ENCODE measurements around the gene PTP4A1. TPM values are rescaled to one million over a fixed set of nuclear protein-coding genes. Genes with fewer than 3 reads are reported as not detected.

The PTP4A1 gene
- total RNA-seq, 1 donor = 24.2 TPM

DNA sequence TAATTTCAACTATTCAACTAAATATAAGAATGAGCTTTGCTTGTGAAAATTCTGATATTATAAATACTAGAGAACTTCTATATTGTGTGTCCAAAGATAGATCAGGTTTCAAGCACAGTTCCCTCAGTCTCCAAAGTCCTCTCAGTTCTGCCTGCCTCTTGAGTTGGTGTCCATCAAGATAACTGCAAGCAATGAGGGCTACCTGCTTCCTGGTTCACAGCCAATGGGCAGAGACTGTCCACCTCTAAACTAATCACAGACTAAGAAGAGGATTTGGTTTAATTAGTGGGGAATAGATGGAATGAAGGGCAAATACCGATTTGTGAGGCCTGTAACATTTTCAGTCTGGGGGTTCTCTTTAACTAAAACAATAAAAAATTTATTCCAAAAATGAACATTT, 41.3 kb upstream of the PTP4A1 start:
- H3K79me2 ChIP-seq (ENCODE audit: insufficient read depth, low read length) = no peaks in the 10 kb centered on the region
- H3K36me3 ChIP-seq (ENCODE audit: insufficient read depth, low read length) = no peaks in the 10 kb centered on the region
- H3K4me2 ChIP-seq (ENCODE audit: insufficient read depth, low read length) = no peak overlapping the region
- TF ChIP-seq, protein P1, sequence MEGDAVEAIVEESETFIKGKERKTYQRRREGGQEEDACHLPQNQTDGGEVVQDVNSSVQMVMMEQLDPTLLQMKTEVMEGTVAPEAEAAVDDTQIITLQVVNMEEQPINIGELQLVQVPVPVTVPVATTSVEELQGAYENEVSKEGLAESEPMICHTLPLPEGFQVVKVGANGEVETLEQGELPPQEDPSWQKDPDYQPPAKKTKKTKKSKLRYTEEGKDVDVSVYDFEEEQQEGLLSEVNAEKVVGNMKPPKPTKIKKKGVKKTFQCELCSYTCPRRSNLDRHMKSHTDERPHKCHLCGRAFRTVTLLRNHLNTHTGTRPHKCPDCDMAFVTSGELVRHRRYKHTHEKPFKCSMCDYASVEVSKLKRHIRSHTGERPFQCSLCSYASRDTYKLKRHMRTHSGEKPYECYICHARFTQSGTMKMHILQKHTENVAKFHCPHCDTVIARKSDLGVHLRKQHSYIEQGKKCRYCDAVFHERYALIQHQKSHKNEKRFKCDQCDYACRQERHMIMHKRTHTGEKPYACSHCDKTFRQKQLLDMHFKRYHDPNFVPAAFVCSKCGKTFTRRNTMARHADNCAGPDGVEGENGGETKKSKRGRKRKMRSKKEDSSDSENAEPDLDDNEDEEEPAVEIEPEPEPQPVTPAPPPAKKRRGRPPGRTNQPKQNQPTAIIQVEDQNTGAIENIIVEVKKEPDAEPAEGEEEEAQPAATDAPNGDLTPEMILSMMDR (IDR thresholded peaks at IDR 0.05; ENCODE audit: extremely low read depth, low read depth, low read length) = no peak
- H3K4me1 ChIP-seq (ENCODE audit: insufficient read depth, low read length) = peaks cover 16% of the 10 kb centered on the region
- H3K27me3 ChIP-seq (ENCODE audit: insufficient read depth, low read length) = no peaks in the 10 kb centered on the region
- no peak overlapping the region for H3K4me3 ChIP-seq (ENCODE audit: insufficient read depth, low read length)
- no peaks in the 10 kb centered on the region for H3K9me3 ChIP-seq (ENCODE audit: low read depth, low read length)
- H4K20me1 ChIP-seq (ENCODE audit: insufficient read depth, low read length) = no peaks in the 10 kb centered on the region
- no peak overlapping the region for H2AFZ ChIP-seq (ENCODE audit: low read length)
- H3K27ac ChIP-seq (ENCODE audit: low read depth, low read length) = no peak overlapping the region
- no peak for DNase-seq (ENCODE audit: insufficient read length, low spot score, missing footprints)

DNA sequence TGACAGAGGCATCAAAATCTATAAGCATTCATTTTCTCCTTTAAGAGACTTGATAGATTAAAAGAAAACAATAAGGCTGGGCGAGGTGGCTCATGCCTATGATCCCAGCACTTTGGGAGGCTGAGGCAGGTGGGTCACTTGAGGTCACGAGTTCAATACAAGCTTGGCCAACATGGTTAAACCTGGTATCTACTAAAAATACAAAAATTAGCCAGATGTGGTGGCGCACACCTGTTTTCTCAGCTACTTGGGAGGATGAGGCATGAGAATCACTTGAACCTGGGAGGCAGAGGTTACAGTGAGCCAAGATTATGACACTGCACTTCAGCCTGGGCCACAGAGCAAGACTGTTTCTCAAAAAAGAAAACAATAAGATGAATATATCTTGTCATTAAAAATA, 39.3 kb upstream of the PTP4A1 start:
- no peak overlapping the region for H2AFZ ChIP-seq (ENCODE audit: low read length)
- no peaks in the 10 kb centered on the region for H3K79me2 ChIP-seq (ENCODE audit: insufficient read depth, low read length)
- H3K27me3 ChIP-seq (ENCODE audit: insufficient read depth, low read length) = no peaks in the 10 kb centered on the region
- H3K9me3 ChIP-seq (ENCODE audit: low read depth, low read length) = no peaks in the 10 kb centered on the region
- no peak overlapping the region for H3K4me3 ChIP-seq (ENCODE audit: insufficient read depth, low read length)
- no peaks in the 10 kb centered on the region for H3K36me3 ChIP-seq (ENCODE audit: insufficient read depth, low read length)
- no peaks in the 10 kb centered on the region for H4K20me1 ChIP-seq (ENCODE audit: insufficient read depth, low read length)
- TF ChIP-seq, protein P1 (IDR thresholded peaks at IDR 0.05; ENCODE audit: extremely low read depth, low read depth, low read length) = no peak
- DNase-seq (ENCODE audit: insufficient read length, low spot score, missing footprints) = no peak
- no peak overlapping the region for H3K27ac ChIP-seq (ENCODE audit: low read depth, low read length)
- no peak overlapping the region for H3K4me2 ChIP-seq (ENCODE audit: insufficient read depth, low read length)
- H3K4me1 ChIP-seq (ENCODE audit: insufficient read depth, low read length) = peaks cover 10% of the 10 kb centered on the region

DNA sequence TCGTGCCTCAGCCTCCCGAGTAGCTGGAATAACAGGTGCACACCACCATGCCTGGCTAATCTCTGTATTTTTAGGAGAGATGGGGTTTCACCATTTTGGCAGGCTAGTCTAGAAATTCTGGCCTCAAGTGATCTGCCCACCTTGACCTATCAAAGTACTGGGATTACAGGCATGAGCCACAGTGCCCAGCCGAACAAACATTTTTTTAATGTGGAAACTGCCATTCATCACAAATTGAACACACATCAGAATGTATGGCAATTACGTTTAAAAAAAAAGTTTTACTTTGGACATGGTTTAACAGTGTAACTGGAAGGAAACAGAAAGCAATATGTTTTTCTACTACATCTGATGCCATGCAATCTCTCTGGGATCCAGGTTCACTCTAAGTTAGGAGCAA, 38.3 kb upstream of the PTP4A1 start:
- H3K9me3 ChIP-seq (ENCODE audit: low read depth, low read length) = no peaks in the 10 kb centered on the region
- H3K4me3 ChIP-seq (ENCODE audit: insufficient read depth, low read length) = no peak overlapping the region
- TF ChIP-seq, protein P1 (IDR thresholded peaks at IDR 0.05; ENCODE audit: extremely low read depth, low read depth, low read length) = no peak
- no peak for DNase-seq (ENCODE audit: insufficient read length, low spot score, missing footprints)
- H3K4me1 ChIP-seq (ENCODE audit: insufficient read depth, low read length) = peaks cover 5% of the 10 kb centered on the region
- H3K27me3 ChIP-seq (ENCODE audit: insufficient read depth, low read length) = no peaks in the 10 kb centered on the region
- H3K79me2 ChIP-seq (ENCODE audit: insufficient read depth, low read length) = no peaks in the 10 kb centered on the region
- no peak overlapping the region for H3K27ac ChIP-seq (ENCODE audit: low read depth, low read length)
- no peaks in the 10 kb centered on the region for H3K36me3 ChIP-seq (ENCODE audit: insufficient read depth, low read length)
- no peaks in the 10 kb centered on the region for H4K20me1 ChIP-seq (ENCODE audit: insufficient read depth, low read length)
- no peak overlapping the region for H3K4me2 ChIP-seq (ENCODE audit: insufficient read depth, low read length)
- no peak overlapping the region for H2AFZ ChIP-seq (ENCODE audit: low read length)

DNA sequence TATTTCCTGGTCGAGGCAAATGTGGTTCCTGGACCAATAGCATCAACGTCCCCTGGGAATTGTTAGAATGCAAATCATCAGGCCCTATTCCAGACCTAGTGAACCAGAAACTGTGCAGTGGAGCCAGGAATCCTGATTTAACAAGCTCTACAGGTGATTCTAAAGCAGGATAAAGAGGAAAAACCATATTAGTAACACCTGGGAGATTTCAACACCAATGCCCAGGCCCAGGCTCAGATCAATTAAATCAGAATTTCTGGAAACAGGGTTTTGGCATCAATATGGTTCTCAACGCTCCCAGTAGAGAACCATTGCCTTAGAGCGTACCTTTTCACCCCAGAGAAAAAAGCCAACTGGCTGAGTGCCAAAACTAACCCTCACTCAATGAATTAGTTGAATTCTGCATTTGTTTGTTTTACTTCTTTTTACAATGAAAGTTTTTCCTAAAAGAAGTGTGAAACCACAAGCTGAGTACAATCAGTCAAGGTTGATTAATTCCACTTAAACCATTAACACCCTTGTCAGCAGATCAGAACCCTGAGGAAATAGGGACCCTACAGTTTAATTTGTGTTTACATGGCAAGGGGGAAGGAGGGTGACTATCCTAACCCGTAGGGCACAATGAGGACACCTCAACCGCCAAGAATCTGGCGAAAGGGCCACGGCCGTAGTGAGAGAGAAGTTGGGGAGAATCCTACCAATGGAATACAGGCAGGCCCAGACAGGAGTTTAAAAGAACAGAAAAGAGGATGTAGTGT, 34.9 kb upstream of the PTP4A1 start:
- no peaks in the 10 kb centered on the region for H3K27me3 ChIP-seq (ENCODE audit: insufficient read depth, low read length)
- H3K4me1 ChIP-seq (ENCODE audit: insufficient read depth, low read length) = no peaks in the 10 kb centered on the region
- no peaks in the 10 kb centered on the region for H3K79me2 ChIP-seq (ENCODE audit: insufficient read depth, low read length)
- TF ChIP-seq, protein P1 (IDR thresholded peaks at IDR 0.05; ENCODE audit: extremely low read depth, low read depth, low read length) = no peak
- DNase-seq (ENCODE audit: insufficient read length, low spot score, missing footprints) = no peak
- H3K27ac ChIP-seq (ENCODE audit: low read depth, low read length) = no peak overlapping the region
- H3K4me3 ChIP-seq (ENCODE audit: insufficient read depth, low read length) = no peak overlapping the region
- no peak overlapping the region for H2AFZ ChIP-seq (ENCODE audit: low read length)
- H3K36me3 ChIP-seq (ENCODE audit: insufficient read depth, low read length) = no peaks in the 10 kb centered on the region
- H3K9me3 ChIP-seq (ENCODE audit: low read depth, low read length) = no peaks in the 10 kb centered on the region
- H3K4me2 ChIP-seq (ENCODE audit: insufficient read depth, low read length) = no peak overlapping the region
- no peaks in the 10 kb centered on the region for H4K20me1 ChIP-seq (ENCODE audit: insufficient read depth, low read length)

Data from osteoblast (primary cell).